Esophagus squamous epithelium (tissue), 4 donors: ENCODE results near the gene SEMA4B.

Source experiments
- POLR2A ChIP-seq, 4 donors: fragments of 450-650 bp; IDR thresholded peaks; one replicate each; pipeline ENCODE4 v1.6.1; 2017; ENCODE audit warnings: antibody characterized with exemption in 4 of 4, mild to moderate bottlenecking in 4 of 4, moderate library complexity in 3 of 4
- TF ChIP-seq, protein P1 (sequence below), 6 experiments: fragments of 450-650 bp in 4 of 6; fragments of 200-600 bp in 2 of 6; sonication (generic) in 2 of 6; IDR thresholded peaks; one replicate each; pipeline ENCODE4 v1.5.1; 2016 to 2019; ENCODE audit warnings: antibody characterized with exemption in 6 of 6, mild to moderate bottlenecking in 4 of 6, moderate library complexity in 4 of 6

DNA sequence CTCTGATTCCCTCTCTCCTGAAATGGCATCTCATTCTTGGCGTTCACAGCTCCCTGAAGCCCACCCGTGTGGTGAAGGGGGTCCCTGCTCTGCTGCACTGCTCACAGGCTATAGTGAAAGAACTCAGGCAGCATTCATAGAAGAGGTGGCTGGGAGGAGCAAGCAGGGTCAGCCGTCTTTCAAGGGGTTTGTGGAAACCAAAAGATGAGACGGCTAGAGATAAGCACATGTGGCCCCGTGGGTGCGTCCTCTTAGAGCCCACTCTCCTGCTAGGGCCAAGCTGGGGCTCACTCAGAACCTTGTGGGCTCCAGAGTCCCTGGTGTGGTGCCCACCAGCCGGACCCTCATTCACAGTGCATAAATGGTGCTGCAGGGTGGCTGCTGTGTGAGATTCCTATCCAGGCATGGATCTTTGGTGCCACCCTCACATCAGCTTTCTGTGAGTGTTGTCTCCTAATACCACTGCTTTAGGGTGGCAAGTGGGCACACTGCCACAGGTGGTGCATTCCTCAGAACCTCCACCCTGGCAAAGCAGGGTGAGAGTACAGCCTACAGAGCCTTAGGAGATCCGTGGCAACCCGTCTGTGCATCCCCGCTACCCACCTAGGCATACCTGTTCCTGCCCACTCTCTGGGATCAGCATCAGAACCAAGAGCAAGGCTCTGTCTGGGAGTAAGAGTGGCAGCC is 11.2 kb upstream of the SEMA4B start:
- TF ChIP-seq, protein P1, sequence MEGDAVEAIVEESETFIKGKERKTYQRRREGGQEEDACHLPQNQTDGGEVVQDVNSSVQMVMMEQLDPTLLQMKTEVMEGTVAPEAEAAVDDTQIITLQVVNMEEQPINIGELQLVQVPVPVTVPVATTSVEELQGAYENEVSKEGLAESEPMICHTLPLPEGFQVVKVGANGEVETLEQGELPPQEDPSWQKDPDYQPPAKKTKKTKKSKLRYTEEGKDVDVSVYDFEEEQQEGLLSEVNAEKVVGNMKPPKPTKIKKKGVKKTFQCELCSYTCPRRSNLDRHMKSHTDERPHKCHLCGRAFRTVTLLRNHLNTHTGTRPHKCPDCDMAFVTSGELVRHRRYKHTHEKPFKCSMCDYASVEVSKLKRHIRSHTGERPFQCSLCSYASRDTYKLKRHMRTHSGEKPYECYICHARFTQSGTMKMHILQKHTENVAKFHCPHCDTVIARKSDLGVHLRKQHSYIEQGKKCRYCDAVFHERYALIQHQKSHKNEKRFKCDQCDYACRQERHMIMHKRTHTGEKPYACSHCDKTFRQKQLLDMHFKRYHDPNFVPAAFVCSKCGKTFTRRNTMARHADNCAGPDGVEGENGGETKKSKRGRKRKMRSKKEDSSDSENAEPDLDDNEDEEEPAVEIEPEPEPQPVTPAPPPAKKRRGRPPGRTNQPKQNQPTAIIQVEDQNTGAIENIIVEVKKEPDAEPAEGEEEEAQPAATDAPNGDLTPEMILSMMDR (IDR thresholded peaks at IDR 0.05) = no peak
- TF ChIP-seq POLR2A (IDR thresholded peaks at IDR 0.05) = no peak
